Tibial nerve (tissue), 4 donors: ENCODE measurements around the gene ALG12. TPM values are rescaled to one million over a fixed set of nuclear protein-coding genes. Genes with fewer than 3 reads are reported as not detected.

Experiments
- DNase-seq, 2 donors: peaks; one replicate each; pipeline ENCODE4 v3.0.0-alpha.2; 2019; ENCODE audit warnings: low spot score in 2 of 2
- H3K27ac ChIP-seq, 4 donors: fragments of 200-600 bp; sonication (generic) in 3 of 4; one replicate each; pipeline ENCODE4 v1.5.1; 2017 to 2019; ENCODE audit warnings: mild to moderate bottlenecking in 1 of 4
- H3K27me3 ChIP-seq, 2 donors: fragments of 200-600 bp; sonication (generic) in 1 of 2; one replicate each; pipeline versions ENCODE4 v1.5.1 to v1.6.0; 2017 to 2019
- H3K36me3 ChIP-seq, 3 donors: fragments of 200-600 bp; sonication (generic); one replicate each; pipeline ENCODE4 v1.5.1; 2018 to 2019
- H3K4me1 ChIP-seq, 4 donors: fragments of 200-600 bp; sonication (generic) in 3 of 4; one replicate each; pipeline ENCODE4 v1.5.1; 2017 to 2019
- H3K4me3 ChIP-seq, 4 donors: fragments of 200-600 bp; sonication (generic) in 3 of 4; one replicate each; pipeline ENCODE4 v1.5.1; 2017 to 2019; ENCODE audit warnings: mild to moderate bottlenecking in 1 of 4, moderate library complexity in 1 of 4
- H3K9me3 ChIP-seq, 4 donors: fragments of 200-600 bp; sonication (generic) in 3 of 4; one replicate each; pipeline ENCODE4 v1.5.1; 2017 to 2019
- CTCF ChIP-seq, 5 experiments: fragments of 200-600 bp in 3 of 5; fragments of 450-650 bp in 2 of 5; sonication (generic) in 3 of 5; IDR thresholded peaks; one replicate each; pipeline ENCODE4 v1.5.1; 2016 to 2019; ENCODE audit warnings: antibody characterized with exemption in 5 of 5, mild to moderate bottlenecking in 3 of 5, moderate library complexity in 2 of 5
- EP300 ChIP-seq, 2 donors: sonication (generic); formaldehyde crosslinking; IDR thresholded peaks; one replicate each; pipeline ENCODE4 v1.6.1; 2017; ENCODE audit warnings: antibody characterized with exemption in 2 of 2, mild to moderate bottlenecking in 1 of 2
- POLR2A ChIP-seq, 2 donors: fragments of 450-650 bp; IDR thresholded peaks; one replicate each; pipeline ENCODE4 v1.6.1; 2017; ENCODE audit warnings: antibody characterized with exemption in 2 of 2, mild to moderate bottlenecking in 2 of 2, moderate library complexity in 2 of 2
- WGBS, 2 donors: methylation state at CpG; one replicate each; pipeline ENCODE4 v1.1.5; 2018; 5-methylcytosine and 5-hydroxymethylcytosine counted together
- total RNA-seq, 4 donors: library from RNA; depleted of rRNA; stranded (reverse); fragments of >200 nt; gene quantifications; one replicate each; pipeline ENCODE4 v1.1.0, GENCODE V29; 2016

Gene ALG12
- total RNA-seq, 4 donors from 2014 or later = 9.0 to 17.4 (median 14.5) TPM

GRCh38 chr22:49959782-49960158 lies 41.5 kb upstream of the ALG12 start:
- TF ChIP-seq EP300 (IDR thresholded peaks at IDR 0.05) = no peak
- peak in 1 of 5 experiments; percentile 20 for TF ChIP-seq CTCF (IDR thresholded peaks at IDR 0.05)
- Histone ChIP-seq H3K27ac (peak overlapping the region; percentile 86 to 95 (median 92)), H3K4me3 (peak overlapping the region; percentile 38 to 92 (median 86)), H3K36me3 (peaks cover 3 to 36% (median 23%) of the 10 kb centered on the region in 3 donors), H3K27me3 (no peaks in the 10 kb centered on the region), H3K4me1 (peaks cover 0 to 61% (median 35%) of the 10 kb centered on the region in 4 donors), H3K9me3 (no peaks in the 10 kb centered on the region)
- WGBS, 2 donors = 7 to 9% methylated on average over 17 of the region's 21 CpGs
- DNase-seq = no peak

GRCh38 chr22:49958931-49959781 lies 40.9 kb upstream of the ALG12 start:
- Histone ChIP-seq H3K36me3 (peaks cover 3 to 29% (median 23%) of the 10 kb centered on the region in 3 donors), H3K4me3 (peak overlapping the region; percentile 38 to 92 (median 86)), H3K27me3 (no peaks in the 10 kb centered on the region), H3K4me1 (peaks cover 0 to 61% (median 33%) of the 10 kb centered on the region in 4 donors), H3K27ac (peak overlapping the region; percentile 86 to 95 (median 92)), H3K9me3 (no peaks in the 10 kb centered on the region)
- no peak for DNase-seq
- TF ChIP-seq POLR2A (IDR thresholded peaks at IDR 0.05) = no peak
- no peak for TF ChIP-seq EP300 (IDR thresholded peaks at IDR 0.05)
- TF ChIP-seq CTCF (IDR thresholded peaks at IDR 0.05) = no peak
- WGBS, 2 donors = 73 to 82% methylated on average over 22 to 28 of the region's 29 CpGs

- peaks cover 3 to 22% (median 16%) of the 10 kb centered on the region in 3 donors for H3K36me3 ChIP-seq
- no peaks in the 10 kb centered on the region for H3K9me3 ChIP-seq
- H3K4me1 ChIP-seq = peaks cover 0 to 61% (median 29%) of the 10 kb centered on the region in 4 donors
- WGBS, 2 donors = 83 to 88% methylated on average over 12 to 14 of the region's 16 CpGs
- no peak overlapping the region for H3K4me3 ChIP-seq
- no peak for TF ChIP-seq POLR2A (IDR thresholded peaks at IDR 0.05)
- no peak for TF ChIP-seq EP300 (IDR thresholded peaks at IDR 0.05)
- no peak for TF ChIP-seq CTCF (IDR thresholded peaks at IDR 0.05)
- H3K27me3 ChIP-seq = no peaks in the 10 kb centered on the region
- DNase-seq = no peak
- peak overlapping the region in 2 of 4 donors; percentile 34 to 95 for H3K27ac ChIP-seq
Observed at GRCh38 chr22:49958366-49958921, 40.2 kb upstream of the ALG12 start.

GRCh38 chr22:49957826-49958365 lies 39.7 kb upstream of the ALG12 start:
- 77 to 83% methylated on average over 9 to 12 of the region's 12 CpGs for WGBS, 2 donors
- Histone ChIP-seq H3K4me1 (peaks cover 0 to 61% (median 28%) of the 10 kb centered on the region in 4 donors), H3K4me3 (no peak overlapping the region)

More at GRCh38 chr22:49957826-49958365, 39.7 kb upstream of the ALG12 start:
- Histone ChIP-seq H3K9me3 (no peaks in the 10 kb centered on the region), H3K27ac (peak overlapping the region in 2 of 4 donors; percentile 34 to 95), H3K36me3 (peaks cover 3 to 17% (median 12%) of the 10 kb centered on the region in 3 donors), H3K27me3 (no peaks in the 10 kb centered on the region)
- TF ChIP-seq EP300 (IDR thresholded peaks at IDR 0.05) (no peak), POLR2A (IDR thresholded peaks at IDR 0.05) (no peak), CTCF (IDR thresholded peaks at IDR 0.05) (no peak)
- no peak for DNase-seq
